Activated gamma-delta T cell treated with anti-CD3 and anti-CD28 coated beads, Interleukin-2, amount 50 U/mL, for 16 hours (primary cell): Measurements from ENCODE around the gene AOAH.
"Not testable (repeated sequence)": the region's sequence is repeated elsewhere in the genome, so short reads cannot be mapped to it uniquely, and the experiment has no call there.

ENCODE experiments used
- DNase-seq: peaks from one replicate; pipeline ENCODE4 v3.0.0-alpha.2; 2020; ENCODE audit warnings: low read depth

Gene AOAH

DNA sequence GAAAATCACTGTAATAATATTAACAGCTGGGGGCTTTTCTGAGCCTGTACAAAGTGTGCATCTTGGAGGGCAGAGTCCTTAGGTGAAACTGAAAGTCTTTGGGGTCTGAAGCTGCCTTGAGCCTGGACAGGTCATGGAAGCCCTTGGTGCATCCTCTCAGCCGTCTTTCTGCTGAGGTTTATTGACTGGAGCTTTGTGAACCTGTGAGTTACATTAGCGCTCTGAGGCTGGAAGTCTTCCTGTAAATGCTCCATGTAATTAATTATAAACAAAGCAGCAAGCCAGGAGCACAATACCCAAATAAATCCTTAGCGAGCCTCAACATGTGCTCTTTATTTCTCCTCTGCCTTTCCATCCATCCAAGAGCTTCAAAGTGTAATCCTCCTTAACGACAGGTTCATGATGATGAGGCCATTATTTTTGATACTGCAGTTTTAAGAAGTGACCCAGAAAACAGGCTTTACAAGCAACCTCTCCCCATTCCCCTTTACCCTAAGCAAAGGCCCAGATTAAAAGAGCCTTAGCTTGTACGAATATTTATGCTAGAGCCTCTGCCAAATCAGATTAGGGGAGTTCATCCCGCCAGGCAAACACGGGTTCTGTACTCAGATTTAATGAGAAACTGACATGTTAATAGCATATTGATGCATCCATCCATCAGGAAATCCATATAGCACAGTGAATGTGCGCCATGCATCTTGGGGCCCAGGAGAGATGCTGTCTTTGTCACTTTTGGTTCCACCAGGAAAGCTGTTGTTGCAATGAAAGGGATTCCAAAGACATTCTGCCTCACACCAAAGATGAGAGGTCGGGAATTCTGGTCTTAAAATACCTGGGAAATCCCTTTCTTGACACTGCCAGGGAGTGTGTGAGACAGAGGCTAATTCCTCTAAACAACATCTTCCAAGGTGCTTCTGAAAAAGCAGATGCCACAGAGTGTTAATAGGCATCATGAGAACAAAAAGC is 216.5 kb downstream of the AOAH start:
- DNase-seq = no peak

DNA sequence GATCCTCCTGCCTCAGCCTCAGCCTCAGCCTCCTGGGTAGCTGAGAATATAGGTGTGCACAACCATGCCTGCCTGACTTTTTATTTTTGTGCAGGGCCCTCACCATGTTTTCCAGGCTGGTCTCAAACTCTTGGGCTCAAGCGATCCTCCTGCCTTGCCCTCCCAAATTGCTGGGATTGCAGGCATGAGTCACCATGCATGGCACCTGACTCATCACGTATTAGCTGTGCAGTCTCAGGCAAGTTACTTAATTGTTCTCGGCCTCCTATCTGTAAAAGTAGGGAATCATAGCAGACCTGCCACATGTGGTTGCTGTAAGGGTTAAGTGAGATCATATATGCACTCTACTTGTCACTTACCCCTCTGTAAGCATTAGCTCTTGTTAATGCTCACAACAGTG is 217.5 kb downstream of the AOAH start:
- no peak for DNase-seq

DNA sequence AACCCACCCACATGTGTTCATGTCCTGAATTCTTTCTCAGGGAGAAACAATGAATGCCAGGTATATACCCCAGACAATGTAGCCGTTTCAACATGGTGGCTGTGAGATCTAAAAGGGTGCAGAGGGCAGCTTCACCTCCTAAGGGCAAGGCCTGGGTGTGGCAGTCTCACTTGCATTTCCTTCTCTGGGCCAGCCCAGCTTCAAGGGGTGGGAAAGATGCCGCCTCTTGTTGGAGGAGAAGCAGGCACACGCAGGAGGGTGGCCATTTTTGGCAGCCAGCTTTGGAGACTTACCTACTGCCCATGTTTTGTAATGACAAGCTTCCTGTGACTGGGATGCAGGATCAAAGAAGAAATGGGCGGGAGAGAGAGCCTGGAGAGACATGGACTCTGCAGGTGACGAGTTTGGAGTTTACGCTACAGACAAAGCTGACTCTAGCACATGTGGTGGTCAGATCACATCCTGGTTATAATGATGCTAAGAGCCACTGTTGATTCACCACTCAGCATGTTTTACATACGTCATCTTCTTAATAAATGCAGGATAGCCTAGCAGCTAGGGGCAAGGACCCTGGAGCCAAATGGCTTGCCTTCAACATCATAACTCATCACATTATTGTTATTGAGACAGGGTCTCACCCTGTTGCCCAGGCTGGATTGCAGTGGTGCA is 218.0 kb downstream of the AOAH start:
- DNase-seq = no peak

DNA sequence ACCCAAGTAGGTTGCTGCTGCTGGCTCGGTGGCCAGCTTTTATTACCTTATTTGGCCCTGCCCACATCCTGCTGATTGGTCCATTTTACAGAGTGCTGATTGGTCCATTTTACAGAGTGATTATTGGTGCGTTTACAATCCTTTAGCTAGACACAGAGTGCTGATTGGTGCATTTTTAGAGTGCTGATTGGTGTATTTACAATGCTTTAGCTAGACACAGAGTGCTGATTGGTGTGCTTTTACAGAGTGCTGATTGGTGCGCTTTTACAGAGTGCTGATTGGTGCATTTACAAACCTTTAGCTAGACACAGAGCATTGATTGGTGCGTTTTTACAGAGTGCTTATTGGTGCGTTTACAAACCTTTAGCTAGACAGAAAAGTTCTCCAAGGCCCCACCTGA is 219.7 kb downstream of the AOAH start:
- DNase-seq = not testable (repeated sequence)

DNA sequence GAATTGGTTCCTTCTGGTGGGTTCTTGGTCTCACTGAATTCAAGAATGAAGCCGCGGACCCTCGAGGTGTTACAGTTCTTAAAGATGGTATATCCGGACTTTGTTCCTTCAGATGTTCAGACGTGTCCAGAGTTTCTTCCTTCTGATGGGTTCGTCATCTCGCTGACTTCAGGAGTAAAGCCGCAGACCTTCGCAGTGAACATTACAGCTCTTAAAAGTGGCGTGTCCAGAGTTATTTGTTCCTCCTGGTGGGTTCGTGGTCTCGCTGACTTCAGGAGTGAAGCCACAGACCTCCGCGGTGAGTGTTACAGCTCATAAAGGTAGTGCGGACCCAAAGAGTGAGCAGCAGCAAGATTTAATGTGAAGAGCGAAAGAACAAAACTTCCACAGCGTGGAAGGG is 220.1 kb downstream of the AOAH start:
- DNase-seq = not testable (repeated sequence)

DNA sequence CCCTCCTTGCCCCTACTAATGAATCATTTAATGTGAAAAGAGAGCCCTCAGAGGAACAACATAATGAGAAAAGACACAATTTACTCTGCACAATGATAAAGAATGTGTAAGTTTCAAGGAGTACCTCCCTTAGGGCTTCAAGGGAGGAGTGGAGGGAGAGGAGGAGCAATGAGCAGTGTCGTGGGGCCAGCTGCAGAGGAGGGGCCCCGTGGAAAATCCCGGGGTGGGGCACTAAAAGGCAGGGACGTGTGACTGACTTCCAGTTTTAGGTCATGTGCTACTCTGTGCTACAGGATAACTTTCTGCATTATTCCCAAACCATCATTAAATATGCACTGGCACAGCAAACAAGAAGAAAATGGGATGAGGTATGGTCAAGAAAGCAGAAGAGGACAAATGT is 226.5 kb downstream of the AOAH start:
- no peak for DNase-seq

DNA sequence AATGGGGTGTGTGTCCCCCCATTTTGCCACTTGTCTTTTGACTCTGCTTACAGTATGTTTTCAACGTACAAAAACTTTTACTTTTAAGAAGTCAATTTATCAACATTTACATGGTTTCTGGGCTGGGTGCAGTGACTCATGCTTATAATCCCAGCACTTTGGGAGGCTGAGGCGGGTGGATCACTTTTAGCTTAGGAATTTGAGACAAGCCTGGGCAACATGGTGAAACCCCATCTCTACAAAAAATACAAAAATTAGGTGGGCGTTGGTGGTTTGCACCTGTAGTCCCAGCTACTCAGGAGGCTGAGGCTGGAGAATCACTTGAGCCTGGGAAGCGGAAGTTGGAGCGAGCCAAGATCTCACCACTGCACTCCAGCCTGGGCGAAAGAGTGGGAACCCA is 227.1 kb downstream of the AOAH start:
- not testable (repeated sequence) for DNase-seq

DNA sequence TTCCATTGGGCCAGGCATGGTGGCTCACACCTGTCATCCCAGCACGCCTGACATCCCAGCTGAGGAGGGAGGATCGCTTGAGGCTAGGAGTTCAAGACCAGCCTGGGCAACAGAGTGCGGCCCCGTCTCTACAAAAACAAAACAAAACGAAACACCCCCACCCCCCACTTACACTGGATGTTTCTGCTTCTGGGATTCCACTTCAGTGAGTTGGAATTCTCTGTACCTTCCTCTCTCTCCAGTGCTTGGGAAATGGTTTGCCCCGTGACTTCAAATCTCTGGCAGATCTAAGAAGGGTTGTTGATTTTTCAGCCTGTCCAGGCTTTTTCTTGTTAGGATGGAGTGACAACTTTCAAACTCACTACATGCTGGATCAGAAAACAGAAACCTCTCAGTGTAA is 227.7 kb downstream of the AOAH start:
- DNase-seq = no peak

DNA sequence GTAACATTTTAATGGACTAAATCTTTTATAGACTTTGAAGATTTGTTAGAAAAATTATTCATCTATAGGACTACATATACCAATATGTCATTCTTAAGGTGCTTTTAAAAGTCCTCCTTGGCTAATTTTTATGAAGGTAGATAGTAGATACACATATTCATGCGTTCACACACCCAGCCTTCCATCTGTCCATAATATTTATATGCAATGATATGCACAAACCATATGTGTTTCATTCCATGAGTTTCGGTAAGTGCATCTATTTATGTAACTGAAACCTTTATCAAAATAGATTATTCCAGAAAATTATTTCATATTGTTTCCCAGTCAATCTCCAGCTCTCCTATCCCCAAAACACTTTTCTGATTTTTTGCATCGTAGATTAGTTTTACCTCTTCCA is 233.0 kb downstream of the AOAH start:
- DNase-seq = no peak

DNA sequence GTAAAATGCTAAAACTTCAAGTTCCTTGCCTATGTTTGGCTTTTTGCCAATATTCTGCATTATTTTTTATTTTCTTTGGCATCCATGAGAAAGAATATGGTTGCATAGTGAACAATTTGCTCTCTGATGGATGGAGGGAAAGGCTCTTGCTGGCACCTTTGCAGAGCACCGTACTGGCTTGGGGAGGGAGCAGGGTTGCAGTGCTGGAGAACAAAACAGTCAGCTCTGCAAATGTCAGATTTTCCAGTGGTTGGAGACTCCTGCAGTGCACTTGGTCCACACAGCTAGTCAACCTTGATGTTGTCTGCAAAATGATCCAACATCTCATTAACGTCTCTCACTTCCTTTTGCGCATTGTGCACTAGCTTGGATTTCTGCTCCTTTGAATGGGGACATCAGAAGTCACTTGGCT is 233.9 kb downstream of the AOAH start:
- no peak for DNase-seq

DNA sequence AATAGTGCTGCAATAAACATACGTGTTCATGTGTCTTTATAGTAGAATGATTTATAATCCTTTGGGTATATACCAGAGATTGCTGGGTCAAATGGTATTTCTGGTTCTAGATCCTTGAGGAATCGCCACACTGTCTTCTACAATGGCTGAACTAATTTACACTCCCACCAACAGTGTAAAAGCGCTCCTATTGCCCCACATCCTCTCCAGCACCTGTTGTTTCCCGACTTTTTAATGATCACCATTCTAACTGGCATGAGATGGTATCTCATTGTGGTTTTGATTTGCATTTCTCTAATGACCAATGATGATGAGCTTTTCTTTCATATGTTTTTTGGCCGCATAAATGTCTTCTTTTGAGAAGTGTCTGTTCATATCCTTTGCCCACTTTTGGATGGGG is 235.6 kb downstream of the AOAH start:
- not testable (repeated sequence) for DNase-seq

DNA sequence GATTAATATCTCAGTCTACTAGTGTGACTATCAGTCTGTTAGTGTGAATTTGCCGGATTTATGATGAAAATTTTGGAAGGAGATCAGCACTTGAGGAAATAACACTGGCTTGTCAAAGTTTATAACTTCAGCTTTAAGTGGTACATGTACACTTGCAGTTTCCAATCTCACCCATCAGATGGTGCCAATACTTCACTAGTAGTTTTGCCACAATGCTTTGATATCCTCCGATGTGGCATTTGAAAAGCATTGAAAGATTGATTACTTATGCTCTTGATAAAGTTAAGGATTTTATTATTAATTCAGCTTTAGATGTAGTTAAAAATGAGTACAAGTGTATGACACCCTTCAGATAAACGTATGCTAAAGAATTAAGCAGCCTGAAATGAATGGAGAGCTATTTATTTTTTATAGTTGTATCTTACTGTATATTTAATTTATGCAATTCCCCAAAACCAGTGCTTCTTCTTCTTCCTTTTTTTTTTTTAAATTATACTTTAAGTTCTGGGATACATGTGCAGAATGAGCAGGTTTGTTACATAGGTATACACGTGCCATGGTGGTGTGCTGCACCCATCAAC is 236.4 kb downstream of the AOAH start:
- no peak for DNase-seq

DNA sequence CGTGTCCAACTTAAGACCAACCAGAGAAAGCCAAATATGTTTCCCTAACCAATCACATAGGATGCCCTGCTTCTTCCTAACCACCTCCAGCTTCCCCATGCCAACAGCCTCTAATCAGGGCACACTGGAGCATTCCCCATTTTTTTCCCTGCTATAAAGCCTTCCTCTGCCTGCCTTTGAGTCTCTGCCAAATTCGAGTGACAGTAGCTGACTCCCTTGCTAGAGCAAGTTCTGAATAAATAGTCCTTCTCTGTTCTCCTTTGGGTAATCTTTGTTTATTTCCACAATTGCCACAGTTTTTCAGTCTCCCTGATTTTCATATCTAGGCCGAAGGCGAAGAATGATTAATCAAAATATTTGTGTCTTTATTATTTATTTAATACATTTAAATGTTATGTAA is 238.0 kb downstream of the AOAH start:
- no peak for DNase-seq

DNA sequence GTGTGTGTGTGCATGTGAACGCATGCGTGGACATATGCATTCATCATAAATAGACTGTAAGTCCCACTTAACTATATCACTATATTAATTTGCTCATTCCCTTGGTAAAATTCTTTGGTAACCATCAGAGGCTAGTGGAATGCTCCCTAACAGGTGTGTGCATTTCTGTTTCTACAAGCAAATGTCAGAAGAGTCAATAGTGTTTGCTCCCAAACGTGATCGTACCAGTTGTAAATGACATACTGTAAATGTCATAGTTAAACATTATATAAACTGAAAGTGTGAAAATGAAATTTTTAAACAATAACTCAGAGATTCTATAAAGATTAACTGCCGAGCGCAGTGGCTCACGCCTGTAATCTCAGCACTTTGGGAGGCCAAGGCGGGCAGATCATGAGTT is 240.0 kb downstream of the AOAH start:
- no peak for DNase-seq

DNA sequence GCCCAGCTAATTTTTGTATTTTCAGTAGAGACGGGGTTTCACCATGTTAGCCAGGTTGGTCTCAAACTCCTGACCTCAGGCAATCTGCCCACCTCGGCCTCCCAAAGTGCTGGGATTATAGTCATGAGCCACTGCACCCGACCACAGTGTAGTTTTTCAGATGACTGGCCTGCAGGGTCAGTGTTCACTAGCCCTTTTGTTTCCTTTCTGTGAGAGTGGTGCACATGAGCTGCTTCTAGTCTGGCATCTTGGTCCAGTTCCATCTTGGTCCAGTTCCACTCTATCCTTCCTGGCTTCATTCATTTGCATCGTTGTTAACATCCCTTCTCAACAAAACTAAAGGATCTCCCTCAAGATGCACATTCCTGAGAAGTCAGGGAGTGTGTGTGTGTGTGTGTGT is 240.4 kb downstream of the AOAH start:
- not testable (repeated sequence) for DNase-seq

DNA sequence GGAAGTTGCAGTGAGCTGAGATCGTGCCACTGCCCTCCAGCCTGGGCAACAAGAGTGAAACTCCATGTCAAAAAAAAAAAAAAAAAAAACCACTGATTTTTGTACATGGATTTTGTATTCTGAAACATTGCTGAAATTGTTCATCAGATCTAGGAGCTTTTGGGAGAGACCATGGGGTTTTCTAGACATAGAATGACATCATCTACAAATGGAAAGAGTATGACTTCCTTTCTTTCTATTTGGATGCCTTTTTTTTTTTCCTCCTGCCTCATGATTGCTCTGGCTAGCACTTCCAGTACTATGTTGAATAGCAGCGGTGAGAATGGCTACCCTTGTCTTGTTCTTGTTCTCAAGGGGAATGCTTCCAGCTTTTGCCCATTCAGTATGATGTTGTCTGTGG is 245.5 kb downstream of the AOAH start:
- no peak for DNase-seq

DNA sequence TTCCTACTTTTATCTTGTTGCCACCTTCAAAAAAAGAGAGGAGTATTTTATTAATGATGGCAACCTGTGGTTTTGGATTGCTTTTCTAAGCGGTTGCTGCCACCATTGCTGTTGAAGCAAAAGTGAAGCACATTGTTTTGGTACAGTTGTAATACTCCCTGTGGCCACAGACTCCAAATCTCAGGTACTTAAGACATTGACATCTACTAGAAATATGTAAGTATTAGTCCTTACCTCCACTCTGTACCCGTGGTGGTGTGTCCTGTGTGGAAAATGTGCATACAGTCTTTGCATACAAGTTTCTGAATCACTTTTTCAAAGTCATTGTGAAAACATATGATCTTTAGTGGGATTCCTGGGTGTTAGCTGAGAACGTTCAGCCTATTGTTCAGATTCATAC is 248.9 kb downstream of the AOAH start:
- no peak for DNase-seq

DNA sequence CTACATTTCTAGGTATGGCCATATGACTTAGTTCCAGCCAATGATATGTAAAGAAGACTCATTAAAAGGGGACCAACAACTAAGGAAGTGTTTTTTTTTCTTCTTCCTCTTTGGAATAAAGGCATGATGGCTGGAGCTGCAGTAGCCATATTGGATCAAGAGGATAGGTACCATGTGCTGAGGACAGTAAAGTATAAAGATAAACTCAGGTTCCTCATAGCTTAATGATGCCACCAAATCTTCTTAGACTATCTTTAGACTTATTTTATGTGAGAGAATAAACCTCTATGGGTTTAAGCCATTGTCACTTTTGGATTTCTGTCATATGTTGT is 249.3 kb downstream of the AOAH start:
- no peak for DNase-seq

DNA sequence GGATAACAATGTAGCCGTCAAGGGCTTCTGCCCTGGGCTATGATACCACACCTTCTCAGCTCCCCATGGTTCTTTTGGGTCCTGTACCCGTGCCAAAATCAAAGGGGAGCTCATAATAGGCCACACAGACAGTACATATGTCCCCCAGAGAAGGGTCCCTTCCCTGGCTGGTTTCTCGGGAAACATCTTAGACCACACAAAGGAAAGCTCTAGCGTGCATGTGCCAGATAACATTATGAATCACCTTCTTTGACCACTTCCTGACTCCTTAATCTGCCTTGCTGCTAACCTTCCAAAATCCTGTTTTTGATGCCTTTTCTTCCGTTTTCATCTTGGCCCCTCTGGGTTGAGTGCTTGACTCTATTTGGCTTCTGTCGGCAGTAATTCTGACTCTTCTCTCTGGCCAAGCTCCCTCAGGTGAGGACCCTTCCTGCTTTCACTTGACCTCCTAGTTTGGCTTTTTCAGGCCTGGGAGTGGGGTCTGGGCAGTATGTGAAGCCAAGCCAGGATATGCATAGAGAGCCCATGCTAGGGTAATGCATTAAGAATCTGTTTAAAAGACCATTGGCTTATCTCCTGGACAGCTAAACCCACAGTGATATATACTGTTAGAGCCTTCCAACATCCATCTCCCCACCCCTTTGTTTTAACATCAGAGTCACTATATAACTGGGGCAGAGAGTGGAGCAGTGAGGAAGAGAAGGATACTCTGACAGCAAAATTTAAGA is 249.8 kb downstream of the AOAH start:
- DNase-seq = no peak

DNA sequence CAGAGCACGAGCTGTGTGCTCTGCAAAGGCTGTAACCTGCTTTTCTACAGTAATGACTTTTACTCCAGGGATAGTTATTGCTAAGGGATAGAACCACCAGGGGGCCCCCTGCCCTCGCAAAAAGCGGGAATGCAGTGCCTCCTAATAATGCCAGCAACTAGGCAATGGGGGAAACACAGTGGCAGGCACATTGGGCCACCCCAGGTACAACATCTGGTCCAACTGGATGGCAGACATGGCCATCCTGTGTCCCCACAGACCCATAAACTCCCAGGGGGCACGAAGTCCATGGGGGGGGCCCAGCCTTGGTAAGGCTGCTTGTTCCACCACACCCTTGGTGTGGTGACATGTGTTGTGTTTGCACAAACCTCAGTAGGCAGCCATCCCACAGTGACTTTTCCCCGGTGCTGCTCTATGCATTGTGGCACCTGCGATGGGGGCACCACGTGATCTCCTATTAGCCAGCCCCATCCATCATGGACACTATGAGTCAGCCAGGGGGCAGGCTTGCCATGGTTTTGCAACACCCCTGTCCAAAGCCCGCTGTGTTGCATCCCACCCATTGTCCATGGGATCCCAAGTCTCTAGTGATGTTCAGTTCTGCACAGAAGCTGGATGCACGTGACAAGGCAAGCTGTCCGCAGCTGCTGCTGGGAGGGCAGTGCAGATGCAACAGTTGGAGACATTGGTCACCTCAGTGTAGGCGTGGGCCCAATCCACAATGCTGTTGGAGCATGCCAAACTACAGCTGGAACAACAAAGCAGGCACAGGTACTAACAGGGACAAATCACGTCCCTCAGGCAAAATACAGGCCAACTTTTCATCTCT is 250.6 kb downstream of the AOAH start:
- DNase-seq = no peak

DNA sequence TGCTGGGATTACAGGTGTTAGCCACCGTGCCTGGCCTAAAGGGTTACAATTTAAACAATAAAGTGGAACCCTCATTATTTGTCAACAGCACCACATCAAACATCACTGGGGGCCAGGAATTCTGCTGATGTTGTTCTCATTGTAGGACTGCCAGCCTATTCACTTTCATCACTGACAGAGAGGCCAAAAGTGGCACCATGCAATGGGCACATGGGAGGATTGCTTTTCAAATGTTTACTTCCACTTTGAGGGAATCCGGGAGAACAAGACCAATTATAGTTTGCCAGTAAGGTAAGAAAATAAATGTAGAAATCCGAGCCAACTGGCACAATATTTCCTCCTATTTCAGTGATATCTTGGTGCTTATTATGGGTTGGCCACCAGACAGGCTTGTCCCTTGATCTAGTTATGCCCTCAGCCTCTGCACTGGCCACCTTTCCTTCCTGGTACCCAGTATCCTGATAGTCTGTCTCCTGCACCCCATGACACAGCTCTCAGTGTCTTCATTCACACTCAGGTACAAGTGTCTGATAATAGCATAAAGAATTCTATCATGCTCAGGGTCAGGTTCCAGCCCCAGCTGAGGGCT is 252.1 kb downstream of the AOAH start:
- no peak for DNase-seq
